Measurements from ENCODE around the gene NKAIN2. TPM values are rescaled to one million over a fixed set of nuclear protein-coding genes. Genes with fewer than 3 reads are reported as not detected.
A peak's percentile ranks its signal among the peaks of the same experiment; 100 is the strongest.
"Not testable (repeated sequence)": the region's sequence is repeated elsewhere in the genome, so short reads cannot be mapped to it uniquely, and the experiment has no call there.

The NKAIN2 gene
- total RNA-seq, 2 donors from 2014 or later, result 2.4 to 2.7 TPM

DNA sequence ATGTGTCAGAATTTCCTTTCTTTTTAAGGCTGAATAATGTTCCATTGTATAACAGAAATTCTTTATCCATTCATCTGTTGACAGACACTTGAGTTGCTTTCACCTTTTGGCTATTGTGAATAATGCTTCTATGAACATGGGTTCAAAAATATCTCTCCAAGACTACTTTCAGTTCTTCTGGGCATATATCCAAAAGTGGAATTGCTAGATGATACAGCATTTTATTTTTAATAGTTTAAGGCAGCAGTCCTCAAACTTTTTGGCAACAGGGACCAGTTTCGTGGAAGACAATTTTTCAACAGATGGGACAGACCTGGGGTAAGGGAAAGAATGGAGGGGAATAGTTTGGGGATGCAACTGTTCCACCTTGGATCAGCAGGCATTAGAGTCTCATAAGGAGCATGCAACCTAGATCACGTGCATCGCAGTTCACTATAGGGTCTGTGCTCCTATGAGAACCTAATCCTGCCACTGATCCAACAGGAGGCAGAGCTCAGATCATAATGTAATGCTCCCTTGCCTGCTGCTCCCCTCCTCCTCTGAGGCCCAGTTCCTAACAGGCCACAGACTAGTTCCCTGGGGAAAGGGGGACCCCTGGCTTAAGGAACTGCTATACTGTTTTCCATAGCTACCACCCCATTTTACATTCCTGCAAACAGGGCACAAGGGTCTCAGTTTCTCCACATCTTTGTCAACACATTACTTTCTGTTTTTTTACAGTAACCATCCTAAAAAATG is 918.6 kb downstream of the NKAIN2 start:
- intact Hi-C loops (cut with DNase I), result no loop called here
- no peak for DNase-seq
- ATAC-seq, result no peak

DNA sequence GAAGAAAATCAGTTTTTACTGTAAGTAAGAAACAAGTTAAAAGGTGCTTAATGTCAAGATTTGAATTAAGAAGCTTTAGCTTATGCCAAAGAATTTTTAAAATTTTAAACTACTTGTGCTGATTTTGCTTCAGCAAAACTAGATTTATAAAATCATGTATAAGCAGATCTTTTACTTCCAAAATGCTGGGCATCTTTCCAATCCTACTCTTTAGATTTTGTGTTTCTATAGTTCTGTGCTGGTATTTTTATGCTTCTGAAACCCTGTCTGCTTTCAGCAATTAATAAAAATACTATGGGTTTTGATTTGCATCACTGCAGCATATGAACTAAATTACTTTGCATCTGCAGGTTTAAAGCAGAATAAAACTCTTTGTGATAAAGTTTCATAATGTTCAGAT is 920.0 kb downstream of the NKAIN2 start:
- no peak for DNase-seq
- ATAC-seq, result no peak
- intact Hi-C loops (cut with DNase I), result no loop called here

DNA sequence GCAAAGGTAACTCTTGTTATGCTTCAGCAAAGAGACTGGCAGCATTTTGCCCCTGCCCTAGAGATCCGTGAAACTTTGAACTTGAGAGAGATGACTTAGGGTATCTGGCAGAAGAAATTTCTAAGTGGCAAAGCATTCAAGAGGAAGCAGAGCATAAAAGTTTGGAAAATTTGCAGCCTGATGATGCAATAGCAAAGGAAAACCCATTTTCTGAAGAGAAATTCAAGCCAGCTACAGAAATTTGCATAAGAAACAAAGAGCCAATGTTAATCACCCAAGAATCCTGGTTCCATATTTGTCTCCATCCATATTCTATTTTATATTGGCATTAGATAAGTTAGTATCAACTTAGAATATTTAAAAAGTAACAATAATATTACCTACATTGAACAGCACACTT is 934.1 kb downstream of the NKAIN2 start:
- intact Hi-C loops (cut with DNase I); ATAC-seq; DNase-seq: not testable (repeated sequence)

DNA sequence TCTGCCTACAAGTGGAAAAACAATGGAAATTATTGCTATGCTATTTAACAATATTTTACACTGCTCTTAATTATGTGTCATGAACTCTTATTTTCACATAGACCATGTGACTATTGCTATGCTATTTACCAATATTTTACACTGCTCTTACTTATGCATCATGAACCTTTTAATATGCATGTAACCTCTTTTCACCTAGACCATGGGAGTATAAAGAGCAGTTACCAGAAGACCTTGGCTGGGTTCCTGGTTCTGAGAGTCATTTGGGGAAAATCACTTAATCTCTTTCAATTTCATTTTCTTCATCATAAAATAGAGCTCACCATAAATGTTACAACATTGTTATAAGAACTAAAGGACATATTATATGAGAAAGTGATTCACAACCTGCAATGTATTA is 934.8 kb downstream of the NKAIN2 start:
- DNase-seq (no peak), ATAC-seq (no peak)
- intact Hi-C loops (cut with DNase I), result no loop called here

DNA sequence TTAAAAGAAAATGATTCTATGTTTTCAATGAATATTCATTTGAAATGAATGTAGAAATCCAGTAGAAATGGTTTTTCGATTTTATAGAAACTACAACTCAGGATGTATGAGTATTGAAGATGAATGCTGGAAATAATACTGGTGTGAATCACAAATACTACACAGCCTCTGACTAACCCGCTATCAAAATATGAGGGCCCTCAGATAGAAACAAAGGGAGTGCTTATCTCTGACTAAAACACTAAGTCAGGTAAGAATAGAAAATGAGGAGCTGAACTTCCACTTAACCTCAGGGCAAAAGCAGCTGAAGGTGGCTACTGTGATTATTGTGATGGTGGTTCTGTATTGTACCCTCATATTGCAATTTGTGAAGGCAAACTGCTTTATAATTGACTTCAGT is 937.7 kb downstream of the NKAIN2 start:
- intact Hi-C loops (cut with DNase I), result no loop called here
- no peak for DNase-seq
- ATAC-seq, result no peak

DNA sequence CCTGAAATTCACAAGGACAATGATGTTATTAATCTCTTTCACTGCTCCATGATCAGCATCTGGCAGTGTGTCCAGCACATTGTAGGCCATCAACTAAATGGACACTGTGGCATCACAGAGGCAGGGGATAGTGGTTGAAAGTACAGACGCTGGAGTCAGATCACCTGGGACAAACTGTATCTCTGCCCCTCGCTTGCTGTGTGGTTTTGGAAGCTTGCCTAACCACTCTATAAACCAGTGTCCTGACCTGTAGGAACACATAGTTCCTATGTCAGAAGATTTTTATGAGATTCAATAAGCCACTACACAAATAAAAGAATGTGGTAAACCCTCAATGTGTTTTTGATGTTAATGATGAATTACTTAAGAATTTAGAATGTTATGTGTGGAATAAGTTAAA is 939.3 kb downstream of the NKAIN2 start:
- ATAC-seq, result no peak
- DNase-seq, result no peak
- intact Hi-C loops (cut with DNase I), result no loop called here

DNA sequence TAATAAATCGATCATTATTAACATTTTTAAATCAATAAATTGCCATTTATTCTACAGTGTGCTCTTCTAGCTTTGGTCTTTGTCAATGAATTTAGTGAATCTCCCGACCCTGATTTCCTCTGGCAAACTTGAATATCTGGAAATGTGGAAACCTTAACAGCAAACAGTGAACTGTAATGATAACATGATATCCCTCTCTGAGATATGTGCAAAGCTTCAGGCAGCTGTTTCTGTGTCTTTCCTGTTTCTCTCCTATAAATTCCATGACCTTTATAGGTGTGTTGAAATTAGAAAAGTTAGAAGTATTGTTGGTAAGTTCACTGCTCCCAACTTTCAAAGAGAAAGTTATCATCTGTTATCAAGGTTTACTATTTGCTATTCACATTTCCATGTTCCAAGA is 939.8 kb downstream of the NKAIN2 start:
- intact Hi-C loops (cut with DNase I), result no loop called here
- ATAC-seq, result no peak
- DNase-seq, result no peak

DNA sequence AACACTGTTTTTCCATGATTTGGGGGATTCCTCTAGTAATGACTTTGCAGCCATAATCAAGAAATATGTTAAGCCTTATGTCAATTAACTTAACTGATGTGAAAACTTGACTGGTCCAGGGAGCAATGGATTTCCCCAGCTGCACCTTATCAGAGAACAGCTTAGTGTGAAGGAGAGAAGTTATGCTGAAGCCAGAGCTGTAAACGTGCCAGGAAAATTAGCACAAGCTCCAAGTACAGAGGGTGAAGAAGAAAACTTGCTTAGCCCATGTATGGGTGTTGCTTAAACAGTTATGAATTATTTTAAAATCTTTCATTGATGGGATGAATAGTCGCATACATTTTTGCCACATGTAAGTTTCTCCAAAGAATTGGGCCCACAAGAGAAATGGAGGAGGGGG is 943.7 kb downstream of the NKAIN2 start:
- no peak for DNase-seq
- intact Hi-C loops (cut with DNase I), result no loop called here
- peak; percentile 50 to 68 for ATAC-seq

DNA sequence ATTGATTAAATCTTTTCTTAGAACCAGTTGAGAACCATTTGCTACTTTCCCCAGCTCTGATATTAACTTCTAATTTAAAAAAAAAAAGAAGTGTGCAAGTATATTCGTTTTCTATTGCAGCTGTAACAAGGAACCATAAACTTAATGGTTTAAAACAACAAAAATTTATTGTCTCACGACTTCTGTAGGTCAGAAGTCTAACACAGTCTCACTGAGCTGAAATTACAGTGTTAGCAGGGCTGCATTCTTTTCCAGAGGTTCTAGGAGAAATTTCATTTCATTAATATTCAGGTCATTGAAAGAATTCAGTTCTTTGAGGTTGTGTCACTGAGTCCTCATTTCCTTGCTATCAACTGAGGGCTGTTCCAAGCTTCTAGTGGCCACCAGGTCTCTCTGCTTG is 945.1 kb downstream of the NKAIN2 start:
- intact Hi-C loops (cut with DNase I), result no loop called here
- no peak for DNase-seq
- ATAC-seq, result no peak

DNA sequence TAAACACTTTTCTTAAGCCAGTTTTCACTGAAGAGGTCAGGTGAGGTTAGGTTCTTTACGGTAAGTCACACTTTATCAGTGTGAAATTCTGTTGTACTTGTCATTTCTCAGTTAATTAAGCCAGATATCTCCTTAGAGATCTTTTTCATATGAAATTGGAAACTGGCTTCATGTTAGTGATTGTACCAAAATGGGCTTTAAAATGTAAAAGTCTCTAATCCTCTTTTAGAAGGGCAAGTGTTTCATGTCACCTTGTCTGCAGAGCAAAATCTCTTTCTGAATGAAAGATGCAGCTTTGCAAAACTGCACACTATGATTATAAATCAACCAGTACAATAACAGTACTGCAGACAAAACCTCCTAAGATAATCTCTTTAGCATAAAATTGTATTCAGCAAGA is 949.3 kb downstream of the NKAIN2 start:
- no peak for DNase-seq
- no peak for ATAC-seq
- intact Hi-C loops (cut with DNase I), result no loop called here

DNA sequence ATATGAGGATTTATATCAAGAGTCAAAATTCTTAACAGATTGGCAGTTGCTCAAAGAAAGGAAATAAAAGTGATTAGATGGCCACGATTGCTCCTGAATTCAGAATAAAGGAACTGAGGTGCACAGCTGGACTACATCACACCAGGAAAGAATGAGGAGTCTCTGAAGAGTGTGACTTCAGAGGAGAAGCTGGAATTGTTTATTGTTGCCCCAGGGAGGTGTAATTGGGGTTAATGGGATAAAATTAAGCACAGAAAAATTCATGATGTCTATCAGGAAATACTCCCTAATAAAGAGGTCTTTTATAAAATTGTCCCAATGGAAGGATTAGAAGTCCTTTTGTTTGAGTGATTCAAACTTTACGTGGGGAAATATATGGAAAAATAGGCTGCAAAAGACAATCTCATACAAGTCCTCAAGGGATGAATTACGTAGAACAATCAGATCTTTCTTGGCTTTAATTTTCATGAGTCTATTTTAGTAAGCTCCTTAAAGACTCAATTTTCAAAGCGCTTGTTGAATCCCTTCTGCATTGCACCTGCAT is 950.0 kb downstream of the NKAIN2 start:
- no peak for ATAC-seq
- intact Hi-C loops (cut with DNase I), result no loop called here
- no peak for DNase-seq

DNA sequence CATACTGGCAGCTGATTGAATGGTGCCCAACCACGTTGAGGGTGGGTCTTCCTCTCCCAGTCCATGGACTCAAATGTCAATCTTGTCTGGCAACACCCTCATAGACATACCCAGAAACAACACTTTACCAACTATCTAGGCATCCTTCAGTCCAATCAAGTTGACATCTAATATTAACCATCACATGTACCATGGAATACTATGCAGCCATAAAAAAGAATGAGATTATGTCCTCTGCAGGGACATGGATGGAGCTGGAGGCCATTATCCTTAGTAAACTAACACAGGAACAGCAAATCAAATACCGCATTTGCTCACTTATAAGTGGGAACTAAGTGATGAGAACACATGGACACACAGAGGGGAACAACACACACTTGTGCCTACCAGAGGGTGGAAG is 951.7 kb downstream of the NKAIN2 start:
- intact Hi-C loops (cut with DNase I), result no loop called here
- no peak for DNase-seq
- no peak for ATAC-seq

DNA sequence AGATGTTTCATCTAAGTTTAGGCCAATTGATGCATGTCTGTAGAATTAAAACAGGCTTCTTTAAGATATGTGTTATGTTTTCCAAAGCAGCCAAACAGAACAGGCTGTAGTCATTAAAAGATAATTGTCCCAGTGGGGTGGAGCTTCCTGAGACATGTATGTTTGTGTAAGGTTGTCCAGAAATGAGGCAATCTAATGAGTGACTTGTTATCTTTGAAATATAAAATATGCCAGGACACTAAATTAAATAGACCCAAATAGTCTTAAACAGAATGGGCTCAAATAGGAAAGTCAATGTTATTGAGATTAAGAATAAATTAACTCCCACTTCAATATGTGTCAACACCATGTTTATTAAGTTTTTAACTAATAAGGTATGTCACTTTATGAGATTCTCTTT is 953.9 kb downstream of the NKAIN2 start:
- intact Hi-C loops (cut with DNase I), result no loop called here
- DNase-seq, result no peak
- no peak for ATAC-seq

DNA sequence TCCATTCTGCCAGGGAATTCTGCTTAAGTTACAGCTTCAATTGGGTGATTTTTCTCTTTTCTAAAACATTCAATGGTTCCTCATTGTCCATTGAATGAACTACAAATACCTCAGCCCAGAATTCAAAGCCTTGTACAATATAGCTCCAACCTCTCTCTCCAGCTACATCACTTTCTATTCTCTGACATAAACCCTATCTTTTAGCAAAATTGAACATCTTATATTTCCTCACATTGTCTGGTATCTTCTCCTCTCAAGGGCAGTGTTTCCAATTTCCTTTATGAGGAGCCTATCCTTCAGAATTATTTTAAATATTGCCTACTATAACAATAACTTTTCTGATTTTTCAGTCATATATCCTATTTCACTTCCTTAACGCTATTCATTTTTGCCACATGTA is 955.0 kb downstream of the NKAIN2 start:
- intact Hi-C loops (cut with DNase I), result no loop called here
- no peak for DNase-seq
- no peak for ATAC-seq

DNA sequence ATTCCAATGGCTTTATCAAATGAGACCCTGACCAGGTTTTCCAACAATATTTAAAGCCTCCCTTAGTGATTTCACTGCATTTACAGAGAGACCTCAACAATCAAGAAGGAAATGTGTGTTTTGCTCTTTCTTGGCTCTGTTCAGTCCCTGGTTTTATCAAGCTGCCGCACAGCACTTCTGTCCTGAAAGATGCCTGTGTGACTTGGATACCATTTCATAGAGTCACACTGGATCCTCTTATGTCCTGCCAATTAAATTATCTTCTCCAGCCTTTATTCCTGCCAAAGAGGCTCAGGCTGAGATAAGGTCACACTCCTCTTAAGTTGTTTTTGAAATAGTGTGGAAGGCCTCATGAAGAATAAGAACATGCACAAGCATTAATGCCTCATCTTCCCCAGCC is 961.6 kb downstream of the NKAIN2 start:
- ATAC-seq, result peak; percentile 95 to 97

DNA sequence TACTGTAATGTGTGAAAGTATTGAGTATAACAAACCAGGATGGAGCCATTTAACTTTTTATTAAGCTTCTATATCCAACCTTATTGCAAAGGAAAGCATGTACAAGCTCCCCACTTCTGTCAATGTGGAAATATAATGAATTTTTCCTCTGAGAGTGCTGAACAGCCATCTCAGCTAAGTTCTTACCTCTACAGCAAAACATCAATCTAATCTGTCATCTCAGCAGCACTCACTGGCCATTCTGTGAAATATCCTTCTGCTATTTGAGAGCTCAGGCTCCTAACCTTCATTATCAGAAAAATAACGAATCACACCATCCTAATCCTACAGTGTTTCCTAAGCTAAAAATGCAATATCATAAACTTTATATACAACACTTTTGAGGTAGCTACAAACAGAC is 964.6 kb downstream of the NKAIN2 start:
- intact Hi-C loops (cut with DNase I), result no loop called here
- no peak for DNase-seq
- no peak for ATAC-seq

More for the DNA sequence above, 961.6 kb downstream of the NKAIN2 start:
- intact Hi-C loops (cut with DNase I), result no loop called here
- DNase-seq, result no peak

DNA sequence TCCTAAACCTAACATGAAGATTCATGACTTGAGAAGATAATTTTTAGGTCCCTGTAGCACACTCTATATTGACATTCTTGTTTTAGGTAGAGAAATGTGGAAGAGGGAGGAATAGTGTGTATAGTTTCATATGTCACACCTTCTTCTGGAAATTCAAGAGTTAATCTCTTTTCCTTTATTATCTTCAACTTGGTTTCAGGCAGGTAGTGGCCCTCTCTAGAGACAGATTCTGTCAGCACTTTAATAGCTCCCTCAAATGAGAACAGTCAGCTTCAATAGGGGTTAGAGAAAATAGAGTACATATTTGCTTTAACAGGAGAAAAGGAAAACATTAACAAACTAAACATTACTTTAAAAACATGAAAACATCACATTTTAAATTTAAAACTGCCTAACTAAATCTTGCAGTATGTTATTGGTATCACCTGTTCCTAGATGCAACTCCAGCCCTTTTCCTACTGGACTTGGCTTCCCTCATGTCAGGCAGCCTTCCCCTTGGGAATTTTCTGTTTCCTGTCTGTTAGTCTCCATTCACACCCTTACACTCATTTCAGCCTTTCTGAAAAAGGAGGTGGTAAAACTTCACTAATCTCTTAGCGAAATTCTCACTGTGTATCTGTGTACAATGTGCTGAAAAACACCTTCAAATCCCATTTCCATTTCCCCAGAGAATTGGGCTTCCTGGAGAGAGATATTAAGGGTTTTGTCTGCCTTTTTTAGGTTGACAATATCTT is 966.3 kb downstream of the NKAIN2 start:
- DNase-seq (no peak), ATAC-seq (no peak)
- intact Hi-C loops (cut with DNase I), result no loop called here

DNA sequence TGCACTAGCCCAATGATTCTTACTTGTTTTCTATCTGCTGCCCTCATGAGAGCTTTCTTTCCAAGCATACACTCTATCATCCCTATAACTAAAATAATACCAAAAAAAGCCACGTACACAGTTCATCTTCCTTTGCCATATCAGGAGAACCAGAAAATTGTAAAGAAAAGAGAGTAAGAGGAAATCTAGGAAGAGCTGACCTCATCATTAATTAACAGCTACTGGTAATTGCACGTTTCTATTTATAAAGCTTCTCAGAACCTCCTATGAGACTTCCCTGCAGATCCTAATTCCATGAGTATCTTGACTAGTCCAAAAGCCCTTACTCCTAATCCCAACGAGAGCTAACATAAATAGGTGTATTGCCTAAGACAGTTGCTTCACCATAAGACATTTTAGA is 967.1 kb downstream of the NKAIN2 start:
- intact Hi-C loops (cut with DNase I), result no loop called here
- no peak for ATAC-seq
- no peak for DNase-seq

DNA sequence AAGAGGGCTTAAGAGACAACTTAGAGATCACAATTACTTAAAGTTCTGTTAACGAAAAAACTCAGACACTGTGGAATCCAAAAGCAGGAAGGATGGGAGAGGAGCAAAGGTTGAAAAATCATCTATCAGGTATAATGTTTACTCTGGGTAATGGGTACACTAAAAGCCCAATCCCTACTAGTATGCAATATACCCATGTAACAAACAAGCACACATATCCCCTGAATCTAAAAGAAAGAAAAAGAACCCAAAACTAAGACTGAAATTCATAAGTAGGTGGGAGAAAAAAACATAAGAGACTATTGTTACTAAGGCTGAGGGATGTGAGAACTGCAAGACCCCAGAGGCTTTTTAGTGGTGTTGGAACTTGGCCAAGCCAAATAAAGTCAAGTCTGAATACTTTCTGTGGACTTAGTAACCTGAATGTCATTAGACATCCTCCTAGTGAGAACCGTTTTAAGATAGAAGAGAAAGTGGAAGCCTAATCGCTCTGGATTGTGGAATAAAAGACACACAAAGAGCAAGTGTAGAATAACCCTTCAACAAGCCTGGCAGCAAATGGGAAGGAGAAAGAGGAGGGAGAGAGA is 969.2 kb downstream of the NKAIN2 start:
- DNase-seq (no peak), ATAC-seq (no peak)
- intact Hi-C loops (cut with DNase I), result no loop called here

DNA sequence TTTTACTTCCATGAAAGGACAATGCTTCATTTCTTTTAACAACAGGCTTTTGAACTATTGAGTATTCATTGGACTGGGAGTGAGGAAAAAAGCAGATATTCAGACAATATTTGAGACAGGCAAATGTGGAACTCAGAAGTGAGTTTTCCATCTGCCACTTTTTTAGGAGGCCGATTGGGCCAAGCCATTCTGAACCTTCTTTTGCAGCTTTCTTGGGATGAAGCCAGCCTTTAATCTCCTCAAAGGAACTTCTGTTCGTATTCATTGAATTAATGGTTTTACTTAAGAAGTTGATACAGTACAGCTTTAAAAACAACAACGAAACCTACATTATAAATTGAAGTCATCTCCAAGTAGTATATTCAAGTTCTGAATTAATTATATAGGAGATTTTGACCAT is 971.5 kb downstream of the NKAIN2 start:
- DNase-seq (no peak), ATAC-seq (no peak)
- intact Hi-C loops (cut with DNase I), result no loop called here

Data from left cardiac atrium (tissue), 4 donors.